H4 (cell line): Measurements from ENCODE around the gene CRTC1. TPM values are rescaled to one million over a fixed set of nuclear protein-coding genes. Genes with fewer than 3 reads are reported as not detected.

ENCODE experiments used
- DNase-seq: peaks from one replicate; pipeline ENCODE4 v3.0.0-alpha.2; 2015; ENCODE audit warnings: low spot score
- total RNA-seq: library from RNA; depleted of rRNA; stranded (reverse); fragments of >200 nt; shearing (Covaris generic); gene quantifications from 2 replicates; pipeline ENCODE4 v1.2.3, GENCODE V29; 2014

Gene CRTC1
- total RNA-seq, 1 experiment from 2014 or later, result 2.3 TPM

DNA sequence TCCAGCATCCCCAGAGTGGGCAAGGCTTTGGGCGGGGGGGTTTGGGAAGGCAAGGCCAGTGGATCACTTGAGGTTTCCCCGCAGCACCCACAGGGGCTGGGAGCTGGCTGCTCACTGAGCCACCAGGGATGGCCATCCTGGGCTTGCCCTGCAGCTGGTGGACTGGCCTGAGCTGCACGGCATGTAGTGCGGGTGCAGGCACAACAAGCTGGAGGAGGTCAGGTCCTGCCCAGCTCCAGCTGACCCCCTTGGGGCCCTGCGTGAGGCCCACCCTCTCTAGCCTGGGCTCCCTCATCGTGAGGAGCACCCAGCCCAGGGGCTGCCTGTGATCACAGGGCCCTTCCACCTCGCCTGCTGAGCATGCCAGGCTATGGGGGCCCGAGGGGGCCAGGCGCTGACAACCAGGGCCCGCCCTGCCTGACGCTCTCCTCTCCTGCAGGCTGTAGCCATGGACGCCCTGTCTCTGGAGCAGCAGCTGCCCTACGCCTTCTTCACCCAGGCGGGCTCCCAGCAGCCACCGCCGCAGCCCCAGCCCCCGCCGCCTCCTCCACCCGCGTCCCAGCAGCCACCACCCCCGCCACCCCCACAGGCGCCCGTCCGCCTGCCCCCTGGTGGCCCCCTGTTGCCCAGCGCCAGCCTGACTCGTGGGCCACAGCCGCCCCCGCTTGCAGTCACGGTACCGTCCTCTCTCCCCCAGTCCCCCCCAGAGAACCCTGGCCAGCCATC is 84.7 kb downstream of the CRTC1 start:
- no peak for DNase-seq

DNA sequence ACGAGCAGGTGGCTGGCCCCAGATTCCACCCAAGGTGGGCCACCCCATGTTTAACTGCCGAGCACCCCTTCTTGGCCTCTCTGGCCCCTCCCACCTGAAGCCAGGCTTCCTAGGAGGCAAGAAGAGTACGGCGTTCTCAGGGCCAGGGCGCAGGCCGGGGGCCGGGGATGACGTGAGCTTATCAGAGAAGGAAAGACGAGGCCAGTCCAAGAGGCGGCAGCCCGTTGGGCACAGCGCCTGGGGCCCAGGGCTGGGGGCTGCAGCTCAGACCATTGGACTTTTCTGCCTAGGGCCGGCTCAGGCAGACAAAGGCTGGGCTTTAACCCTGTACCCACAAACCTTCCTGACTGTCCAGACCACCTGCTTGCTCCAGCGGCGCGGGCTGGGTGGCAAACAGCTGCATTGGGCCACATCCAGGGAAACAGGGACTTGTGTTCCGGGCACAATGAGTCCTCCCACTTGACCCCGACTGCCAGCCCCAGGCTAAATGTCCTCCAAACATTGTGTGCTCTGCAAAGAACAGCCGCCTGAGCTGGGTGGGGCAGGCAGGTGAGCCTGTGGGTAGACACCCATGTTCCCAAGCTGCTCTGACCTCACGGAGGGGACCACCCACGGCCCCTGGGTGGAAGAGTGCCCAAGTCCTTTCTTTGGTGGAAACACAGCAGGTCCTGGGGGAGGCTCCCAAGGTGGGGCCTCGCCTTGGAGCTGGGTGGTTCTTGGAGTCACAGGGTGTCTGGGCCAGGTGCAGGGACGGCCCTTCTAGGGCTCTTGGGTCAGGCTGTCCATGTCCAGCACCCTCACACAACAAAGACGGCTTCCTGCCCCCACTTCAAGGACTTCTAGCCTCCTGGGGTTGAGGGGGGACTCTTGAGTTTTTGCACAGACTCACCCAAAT is 85.8 kb downstream of the CRTC1 start:
- DNase-seq, result no peak

DNA sequence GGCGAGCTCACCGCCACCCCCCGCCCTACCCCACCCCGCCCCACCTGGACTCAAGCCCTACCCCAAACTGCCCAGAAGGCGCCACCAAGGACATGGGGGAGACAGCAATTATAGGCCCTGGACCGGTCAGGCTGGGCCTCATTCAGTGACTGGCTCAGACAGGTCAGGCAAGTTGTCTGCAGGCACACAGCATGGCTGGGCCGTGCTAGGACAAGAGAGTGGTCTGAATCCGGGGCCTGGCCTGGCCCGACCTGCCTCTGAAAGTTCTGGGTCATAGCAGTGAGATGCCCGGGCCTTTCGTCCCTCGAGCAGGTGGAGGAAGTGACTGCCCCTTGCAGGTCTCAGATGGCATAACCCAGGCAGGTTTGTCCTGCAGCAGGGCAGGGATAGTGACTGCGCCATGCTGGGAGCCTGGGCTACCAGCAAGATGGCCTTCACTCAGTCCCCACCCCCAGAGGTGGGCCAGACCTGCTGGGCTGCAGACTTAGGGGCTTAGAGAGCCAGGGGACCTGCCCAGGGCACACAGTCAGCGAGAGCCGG is 86.6 kb downstream of the CRTC1 start:
- no peak for DNase-seq

DNA sequence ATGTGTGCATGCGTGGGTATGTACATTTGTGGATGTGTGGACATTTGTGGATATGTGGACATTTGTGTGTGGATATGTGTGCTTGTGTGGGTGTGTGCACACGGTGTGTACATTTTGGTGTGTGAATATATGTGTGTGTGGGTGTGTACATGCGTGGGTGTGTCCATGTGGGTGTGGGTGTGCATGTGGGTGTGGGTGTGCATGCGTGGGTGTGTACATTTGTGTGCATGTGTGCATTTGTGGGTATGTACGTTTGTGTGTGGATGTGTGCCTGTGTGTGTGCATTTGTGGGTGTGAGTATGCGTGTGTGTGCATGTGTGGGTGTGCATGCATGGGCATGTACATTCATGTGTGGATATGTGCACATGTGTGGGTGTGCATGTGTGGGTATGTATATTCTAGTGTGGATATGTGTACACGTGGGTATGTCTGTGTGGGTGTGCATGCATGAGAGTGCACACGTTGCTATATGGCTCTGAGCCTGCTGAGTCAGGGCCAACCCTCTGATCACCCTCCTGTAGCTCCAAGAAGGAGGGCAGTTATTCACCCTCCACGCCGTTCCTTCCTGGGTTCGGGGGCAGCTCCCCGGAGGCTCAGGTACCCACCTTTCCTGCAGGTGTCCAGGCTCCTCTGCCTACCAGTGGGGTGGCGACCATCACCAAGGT is 87.3 kb downstream of the CRTC1 start:
- DNase-seq, result no peak

DNA sequence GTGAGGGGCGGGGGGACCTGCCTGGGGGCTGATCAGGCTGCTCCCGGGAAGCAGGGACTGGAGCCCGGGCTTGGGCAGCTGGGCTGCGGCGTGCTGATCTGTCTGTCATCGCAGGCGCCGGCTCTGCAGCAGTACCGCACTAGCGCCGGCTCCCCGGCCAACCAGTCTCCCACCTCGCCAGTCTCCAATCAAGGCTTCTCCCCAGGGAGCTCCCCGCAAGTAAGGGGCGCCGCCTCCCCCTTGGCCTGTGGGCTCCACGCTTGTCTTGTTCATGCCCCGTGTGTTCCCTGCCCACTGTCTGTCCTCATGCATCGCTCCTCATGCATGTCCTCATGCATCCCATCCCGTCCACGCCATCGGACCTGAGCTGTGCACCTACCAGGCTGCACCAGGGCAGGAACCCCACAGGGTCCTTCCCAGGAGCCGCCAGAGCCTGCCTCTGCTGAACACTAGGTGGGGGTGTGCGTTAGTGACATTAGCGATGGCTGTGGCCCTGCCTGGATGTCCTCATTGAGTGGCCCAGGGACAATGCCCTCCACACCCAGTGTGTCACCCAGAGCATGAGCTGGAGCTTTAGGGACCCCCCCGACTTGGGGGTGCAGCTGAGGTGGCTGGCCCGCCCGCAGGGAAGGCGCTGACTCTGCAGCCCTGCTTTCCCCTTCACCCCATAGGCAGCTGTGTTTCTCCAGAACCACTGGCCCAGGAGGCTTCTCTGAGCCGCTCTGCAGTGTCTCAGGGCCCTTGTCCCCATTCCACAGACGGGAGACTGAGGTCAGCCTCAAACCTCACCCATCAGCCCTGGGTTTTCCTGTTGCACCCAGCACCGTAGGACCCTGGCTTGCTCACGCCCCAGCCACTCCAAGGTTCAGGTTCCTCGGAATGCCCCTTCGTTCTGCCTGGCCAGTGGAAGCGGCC is 88.1 kb downstream of the CRTC1 start:
- no peak for DNase-seq

DNA sequence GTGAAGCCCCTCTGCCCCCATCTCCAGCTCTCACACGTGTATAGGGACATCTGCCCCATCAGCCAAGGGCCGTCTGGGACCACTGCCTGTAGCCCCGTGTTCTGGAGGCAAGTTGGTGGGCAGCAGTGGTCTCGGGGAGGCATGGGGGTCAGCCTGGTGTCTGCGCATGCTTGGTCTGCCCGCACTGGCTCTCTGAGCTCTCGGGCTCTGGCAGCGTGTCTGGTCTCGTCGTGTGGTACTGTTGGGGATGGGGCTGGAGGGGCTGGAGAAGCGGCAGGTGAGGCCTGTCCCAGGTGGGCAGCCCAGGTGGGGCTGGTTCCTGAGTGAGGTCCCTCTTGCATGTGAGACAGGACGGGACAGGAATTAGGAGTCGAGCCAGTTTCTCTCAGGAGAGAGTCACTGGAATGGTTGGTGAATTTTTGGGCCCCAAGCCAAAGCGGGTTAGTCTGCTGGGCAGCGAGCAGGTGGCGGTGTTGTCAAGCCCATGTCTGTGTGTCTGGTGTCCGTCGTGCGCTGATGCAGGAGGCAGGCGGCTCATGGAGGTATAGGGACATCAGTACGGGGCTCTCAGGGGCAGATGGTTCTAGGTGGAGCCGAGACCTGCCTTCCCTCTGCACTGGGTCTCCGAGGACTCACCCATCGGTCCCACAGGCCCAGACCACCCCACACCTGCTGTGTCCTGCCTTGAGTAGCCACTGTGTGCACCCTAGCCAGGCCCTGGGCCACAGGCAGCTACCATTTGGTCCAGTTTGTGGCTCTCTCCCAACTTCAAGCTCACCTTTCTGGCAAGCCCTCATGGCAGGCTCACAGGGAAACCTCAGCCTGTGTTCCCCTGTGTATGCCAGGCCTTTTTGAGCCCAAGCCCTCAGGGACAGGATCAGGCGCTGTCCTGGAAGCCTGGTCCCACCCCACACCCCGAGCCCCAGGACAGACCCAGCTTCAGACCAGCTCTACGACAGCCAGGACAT is 89.4 kb downstream of the CRTC1 start:
- no peak for DNase-seq

DNA sequence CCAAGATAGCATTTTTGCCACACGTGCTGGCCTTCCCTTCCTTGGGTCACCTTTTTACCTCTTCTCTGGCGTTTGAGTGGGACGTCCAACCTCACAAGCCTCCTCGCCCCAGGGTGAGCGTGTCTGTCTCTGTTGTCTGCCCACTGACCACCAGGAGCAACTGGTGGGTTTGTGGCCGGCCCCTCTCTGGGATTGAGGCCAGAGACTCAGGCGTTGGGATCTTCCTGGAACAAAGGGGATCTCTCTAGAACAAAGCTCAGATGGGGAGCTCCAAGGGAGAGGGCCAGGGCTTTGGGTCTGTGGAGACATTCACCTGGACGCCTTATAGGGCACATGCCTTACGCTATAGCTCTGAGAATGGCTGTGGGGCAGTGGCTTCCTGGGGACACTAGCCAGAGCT is 90.2 kb downstream of the CRTC1 start:
- no peak for DNase-seq

DNA sequence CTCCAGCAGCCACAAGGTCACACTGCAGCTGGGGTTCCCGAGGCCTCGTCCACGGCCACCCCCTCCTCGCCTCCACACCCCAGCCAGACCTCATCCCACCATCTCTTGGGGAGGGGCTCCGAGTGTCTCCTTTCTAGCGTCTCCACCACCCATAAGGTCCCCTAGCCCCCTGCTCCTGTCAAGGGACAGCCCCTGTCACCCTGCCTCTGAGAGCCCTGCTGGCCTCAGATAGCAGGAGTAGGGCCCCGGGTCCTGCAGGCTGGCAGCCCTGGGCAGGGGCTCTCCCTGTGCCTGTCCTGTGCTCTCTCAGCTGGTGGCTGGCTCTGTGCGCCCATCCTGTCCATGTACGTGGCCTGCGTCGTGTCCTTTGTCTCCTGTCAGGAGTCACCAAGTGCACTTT is 90.6 kb downstream of the CRTC1 start:
- no peak for DNase-seq

DNA sequence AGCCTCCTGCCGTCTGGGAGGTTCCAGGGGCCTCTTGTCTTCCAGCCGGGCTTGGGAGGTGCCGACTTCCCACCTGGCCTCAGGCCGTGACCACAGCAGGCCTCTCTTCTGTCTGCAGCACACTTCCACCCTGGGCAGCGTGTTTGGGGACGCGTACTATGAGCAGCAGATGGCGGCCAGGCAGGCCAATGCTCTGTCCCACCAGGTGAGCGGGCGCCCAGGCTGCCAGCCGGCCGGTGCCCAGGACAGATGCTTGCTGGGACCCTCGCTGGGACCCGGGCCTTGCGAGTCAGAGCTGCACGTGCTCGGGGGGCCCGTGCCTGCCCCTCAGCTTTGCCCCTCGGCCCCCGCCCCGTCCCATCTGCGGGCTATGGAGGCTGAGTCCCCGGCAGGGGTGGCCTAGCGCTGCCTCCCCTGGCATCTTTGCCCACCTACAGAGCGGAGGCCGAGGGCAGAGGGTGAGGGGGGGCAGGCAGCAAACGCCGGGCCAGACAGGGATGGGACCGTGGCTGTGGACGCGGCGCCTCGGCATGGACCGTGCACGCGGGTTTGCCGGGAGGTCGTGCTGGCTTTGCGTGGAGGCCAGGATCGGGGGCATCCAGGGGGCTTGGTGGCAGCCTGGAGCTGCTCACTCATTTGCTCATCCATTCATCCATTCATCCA is 91.4 kb downstream of the CRTC1 start:
- no peak for DNase-seq

DNA sequence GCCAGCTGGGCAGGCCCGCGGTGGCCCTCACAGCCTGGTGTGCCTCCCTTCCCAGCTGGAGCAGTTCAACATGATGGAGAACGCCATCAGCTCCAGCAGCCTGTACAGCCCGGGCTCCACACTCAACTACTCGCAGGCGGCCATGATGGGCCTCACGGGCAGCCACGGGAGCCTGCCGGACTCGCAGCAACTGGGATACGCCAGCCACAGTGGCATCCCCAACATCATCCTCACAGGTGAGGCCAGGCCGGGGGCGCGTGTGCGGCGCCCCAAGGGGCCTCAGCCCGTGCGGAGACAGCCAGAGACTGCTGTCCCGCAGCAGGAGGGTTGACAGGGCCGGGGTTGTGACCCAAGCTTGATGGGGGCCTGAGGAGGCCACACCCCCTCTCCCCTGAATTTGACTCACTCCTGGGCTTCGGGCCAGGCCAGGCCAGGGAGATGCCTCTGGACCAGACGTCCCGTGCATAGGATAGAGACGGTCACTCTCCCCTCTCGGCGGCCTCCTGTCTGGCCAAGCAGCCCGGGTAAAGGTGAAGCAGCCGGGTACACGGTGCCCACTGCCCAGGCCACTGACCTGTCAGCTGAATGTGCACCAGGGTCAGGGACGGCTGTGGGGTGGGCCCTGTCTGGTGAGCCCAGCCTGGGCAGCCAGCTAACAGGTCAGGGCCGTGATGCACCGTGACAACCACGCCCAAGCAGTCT is 92.3 kb downstream of the CRTC1 start:
- no peak for DNase-seq

DNA sequence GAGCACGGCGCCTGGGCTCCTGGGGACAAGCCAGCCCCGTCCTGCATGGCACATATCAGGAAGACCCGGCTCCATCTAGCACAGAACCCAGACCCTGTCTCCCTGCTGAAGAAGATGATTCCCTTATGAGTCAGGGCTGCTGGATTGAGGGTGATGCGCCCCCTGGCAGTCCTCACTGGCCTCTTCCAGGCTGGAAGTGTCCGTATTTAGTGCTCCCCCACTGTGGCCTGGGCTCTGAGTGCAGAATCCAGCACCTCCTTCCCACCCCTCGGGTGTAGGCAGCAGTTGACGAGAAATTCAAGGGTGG is 92.8 kb downstream of the CRTC1 start:
- DNase-seq, result no peak

DNA sequence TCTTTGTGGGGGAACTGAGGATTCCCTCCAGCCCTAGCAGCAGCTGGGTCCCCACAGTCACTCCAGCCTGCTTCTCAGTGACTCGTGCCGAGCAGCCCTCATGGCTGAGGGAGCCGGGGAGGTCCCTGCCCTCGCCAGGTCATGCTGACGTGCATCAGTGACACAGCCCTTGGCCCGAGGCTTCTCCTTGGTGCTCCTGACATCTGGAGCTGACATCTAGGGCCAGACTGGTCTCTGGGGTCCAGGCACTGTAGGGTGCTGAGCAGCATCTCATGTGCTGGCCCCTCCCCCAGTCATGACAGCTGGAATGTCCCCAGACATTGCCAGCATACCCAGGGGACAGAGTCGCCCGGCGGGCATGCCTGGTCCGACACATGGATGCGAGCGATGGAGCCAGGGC is 93.3 kb downstream of the CRTC1 start:
- DNase-seq, result no peak

DNA sequence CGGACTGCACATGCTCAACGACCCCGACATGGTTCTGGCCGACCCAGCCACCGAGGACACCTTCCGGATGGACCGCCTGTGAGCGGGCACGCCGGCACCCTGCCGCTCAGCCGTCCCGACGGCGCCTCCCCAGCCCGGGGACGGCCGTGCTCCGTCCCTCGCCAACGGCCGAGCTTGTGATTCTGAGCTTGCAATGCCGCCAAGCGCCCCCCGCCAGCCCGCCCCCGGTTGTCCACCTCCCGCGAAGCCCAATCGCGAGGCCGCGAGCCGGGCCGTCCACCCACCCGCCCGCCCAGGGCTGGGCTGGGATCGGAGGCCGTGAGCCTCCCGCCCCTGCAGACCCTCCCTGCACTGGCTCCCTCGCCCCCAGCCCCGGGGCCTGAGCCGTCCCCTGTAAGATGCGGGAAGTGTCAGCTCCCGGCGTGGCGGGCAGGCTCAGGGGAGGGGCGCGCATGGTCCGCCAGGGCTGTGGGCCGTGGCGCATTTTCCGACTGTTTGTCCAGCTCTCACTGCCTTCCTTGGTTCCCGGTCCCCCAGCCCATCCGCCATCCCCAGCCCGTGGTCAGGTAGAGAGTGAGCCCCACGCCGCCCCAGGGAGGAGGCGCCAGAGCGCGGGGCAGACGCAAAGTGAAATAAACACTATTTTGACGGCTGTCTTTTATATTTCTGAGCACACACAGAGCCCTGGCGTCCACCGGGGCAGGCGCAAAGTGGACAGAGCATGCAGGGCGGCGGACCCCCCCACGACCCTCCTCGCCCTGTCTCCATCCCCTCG is 94.0 kb downstream of the CRTC1 start:
- DNase-seq, result no peak

DNA sequence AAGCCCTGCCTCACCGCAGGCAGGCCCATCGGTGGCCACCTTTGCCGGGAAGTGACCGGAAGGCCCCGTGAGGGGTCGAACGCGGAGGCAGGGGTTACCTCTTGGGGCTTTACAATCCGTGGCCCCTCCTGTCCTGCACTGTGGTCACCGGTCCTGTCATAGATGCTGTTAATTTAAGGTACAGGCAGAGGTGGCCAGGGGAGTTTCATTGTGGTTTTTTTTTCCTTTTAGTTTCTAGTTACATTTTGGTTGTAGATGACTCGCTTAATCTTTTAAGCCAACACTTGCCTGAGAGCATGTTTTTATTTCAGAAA is 94.6 kb downstream of the CRTC1 start:
- DNase-seq, result no peak

DNA sequence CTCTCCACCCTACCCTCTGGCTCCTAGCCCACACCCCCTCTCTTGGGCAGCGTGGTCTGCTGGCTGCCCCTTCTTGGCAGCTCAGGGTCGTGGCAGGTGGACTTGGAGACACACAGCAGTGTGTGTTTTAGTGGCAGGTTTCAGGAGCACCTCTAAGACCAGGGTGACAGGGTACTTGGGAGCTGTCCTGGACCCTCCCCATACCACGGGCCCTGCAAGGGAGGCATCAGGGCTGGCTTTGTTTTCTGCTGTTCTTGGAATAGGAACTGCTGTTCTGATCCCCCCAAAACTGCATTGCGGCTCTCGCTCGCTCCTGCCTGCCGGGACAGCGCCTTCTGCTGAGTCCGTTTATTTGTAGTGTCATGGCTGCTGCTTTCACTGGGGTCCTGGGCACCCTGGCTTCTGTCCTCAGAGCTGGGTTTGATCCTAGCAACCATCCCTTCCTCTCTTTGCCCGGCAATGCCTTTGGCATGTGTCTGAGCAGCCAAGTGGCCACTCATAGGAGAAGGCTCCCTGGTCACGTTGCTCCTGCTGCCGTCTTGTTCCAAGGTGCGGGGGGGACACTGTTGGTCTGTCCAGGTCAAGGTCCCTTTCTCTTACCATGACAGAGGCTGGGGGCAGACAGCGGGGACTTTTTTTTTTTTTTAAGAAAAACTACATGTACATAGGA is 95.5 kb downstream of the CRTC1 start:
- no peak for DNase-seq

DNA sequence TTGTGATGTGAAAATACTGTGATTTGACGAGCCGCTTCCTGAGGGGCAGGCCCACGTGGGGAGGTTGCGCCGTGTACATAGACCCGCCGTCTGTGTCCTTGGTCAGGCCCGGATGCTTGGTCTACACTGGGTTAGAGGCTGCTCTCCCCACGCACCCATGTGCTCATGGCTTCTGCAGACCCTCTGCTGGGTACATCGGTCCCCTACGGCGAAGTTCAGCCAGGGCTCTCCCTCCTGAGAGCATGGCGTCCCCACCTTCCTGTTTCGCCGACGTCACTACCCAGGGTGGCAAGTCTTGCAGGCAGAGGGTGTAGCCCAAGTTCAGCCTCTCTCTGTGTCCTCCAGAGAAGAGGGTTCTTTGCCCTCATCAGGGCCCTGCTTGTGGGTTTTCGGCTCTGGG is 96.6 kb downstream of the CRTC1 start:
- no peak for DNase-seq

DNA sequence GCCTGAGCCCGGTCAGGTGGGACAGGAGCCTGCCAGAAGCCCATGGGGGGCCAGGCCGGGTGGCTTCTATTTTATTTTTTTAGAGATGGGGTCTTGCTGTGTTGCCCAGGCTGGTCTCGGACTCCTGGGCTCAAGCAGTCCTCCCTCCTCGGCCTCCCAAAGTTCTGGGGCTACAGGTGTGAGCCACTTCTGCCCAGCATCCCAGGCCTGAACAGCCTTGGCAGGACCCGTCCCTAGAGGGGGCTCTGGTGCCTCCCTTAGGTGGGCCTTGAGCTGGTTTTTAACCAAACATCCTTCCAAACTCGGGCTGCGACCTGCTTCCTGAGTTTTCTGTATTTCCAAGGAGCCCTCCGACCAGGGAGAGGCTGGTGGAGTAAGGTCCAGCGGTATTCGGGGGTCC is 97.2 kb downstream of the CRTC1 start:
- no peak for DNase-seq

DNA sequence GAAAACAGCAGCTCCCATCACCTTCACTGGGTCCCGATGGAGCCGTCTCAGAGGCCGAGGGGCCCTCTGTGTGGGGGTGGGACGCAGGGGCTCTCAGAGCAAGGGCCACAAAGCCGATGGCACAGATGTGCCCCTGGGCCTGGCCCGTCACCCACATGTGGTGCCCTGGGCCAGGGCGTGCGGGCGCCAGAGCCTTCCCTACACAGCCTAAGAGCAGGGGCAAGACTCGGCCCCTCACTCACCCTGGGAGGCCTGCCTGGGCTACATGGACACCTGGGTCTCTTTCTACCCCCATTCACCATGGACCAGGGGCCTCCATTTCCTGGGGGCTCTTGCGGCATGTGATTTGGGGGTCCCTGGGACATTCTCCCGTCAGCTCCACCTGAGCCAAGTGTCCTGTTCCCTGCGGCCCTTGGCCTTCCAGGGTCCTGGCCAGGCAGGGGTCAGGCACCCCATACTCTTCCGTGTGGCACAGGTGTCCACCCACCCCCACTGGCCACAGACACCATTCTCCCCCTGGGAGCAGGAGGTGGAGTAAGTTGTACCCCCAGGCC is 97.6 kb downstream of the CRTC1 start:
- DNase-seq, result no peak
